ENCODE data around the gene P4HA2. TPM values are rescaled to one million over a fixed set of nuclear protein-coding genes. Genes with fewer than 3 reads are reported as not detected.
A peak's percentile ranks its signal among the peaks of the same experiment; 100 is the strongest.

The P4HA2 gene
- total and polyA plus RNA-seq, 2 of the 13 experiments (the other 11 are each of a cell fraction or from before 2014, with no cell fraction given) = 37.7 to 126 TPM

DNA sequence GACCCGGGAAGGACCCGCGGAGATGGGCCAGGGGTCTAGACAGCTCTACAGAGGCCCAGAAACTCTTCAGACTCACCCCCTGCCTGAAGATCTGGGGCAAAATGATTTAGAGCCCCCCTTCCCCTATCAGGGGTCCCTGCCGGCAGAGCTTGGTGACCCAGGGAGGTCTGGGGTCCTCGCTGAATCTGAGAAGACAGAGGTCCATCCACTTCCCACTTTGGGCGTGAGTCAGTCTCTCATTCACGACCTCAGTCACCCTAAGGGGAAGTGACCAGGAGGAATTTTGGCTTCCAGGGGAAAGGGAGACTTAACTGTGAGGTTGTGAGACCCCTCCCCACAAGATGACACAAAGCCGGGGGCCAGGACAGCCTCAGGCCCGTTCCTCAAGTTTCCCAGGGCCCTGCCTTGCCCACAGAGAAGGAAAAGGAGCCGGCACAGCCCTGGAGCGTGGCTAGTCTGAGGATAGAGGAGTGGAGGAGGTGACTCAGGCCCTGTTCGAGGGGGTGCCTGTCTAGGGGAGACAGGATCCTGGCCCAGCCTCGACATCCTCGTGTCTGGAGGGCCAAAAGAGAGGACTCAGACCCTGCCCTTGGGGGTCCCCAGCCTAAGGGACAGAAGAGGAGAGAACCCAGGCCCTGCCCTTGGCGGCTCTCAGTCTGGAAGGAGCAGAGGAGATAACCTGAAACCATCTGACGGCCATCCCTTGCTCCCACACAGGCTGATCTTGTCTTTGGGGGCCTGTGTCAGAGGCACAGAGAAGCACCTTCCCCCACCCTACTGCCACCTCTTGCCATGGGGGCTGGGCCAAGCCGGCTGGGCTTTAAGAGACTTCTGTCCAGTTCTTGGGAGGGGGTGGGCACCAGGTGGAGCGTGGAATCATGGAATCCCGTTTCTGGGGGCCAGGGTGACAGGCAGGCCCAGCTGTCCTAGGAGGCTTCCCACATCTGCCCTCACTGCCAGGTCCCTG is 30.7 kb upstream of the P4HA2 start:
- peak; percentile 6; the same call in 1 of the 2 replicates for TF ChIP-seq SALL1 (CRISPR knock-in tag; IDR thresholded peaks at IDR 0.05)
- TF ChIP-seq ZNF572 (CRISPR knock-in tag; IDR thresholded peaks at IDR 0.05) = 0 out of 2 replicates have a peak, but pooled peaks have one; percentile 42
- TF ChIP-seq, protein P1, sequence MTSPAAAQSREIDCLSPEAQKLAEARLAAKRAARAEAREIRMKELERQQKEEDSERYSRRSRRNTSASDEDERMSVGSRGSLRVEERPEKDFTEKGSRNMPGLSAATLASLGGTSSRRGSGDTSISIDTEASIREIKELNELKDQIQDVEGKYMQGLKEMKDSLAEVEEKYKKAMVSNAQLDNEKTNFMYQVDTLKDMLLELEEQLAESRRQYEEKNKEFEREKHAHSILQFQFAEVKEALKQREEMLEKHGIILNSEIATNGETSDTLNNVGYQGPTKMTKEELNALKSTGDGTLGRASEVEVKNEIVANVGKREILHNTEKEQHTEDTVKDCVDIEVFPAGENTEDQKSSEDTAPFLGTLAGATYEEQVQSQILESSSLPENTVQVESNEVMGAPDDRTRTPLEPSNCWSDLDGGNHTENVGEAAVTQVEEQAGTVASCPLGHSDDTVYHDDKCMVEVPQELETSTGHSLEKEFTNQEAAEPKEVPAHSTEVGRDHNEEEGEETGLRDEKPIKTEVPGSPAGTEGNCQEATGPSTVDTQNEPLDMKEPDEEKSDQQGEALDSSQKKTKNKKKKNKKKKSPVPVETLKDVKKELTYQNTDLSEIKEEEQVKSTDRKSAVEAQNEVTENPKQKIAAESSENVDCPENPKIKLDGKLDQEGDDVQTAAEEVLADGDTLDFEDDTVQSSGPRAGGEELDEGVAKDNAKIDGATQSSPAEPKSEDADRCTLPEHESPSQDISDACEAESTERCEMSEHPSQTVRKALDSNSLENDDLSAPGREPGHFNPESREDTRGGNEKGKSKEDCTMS (CRISPR knock-in tag; conservative IDR thresholded peaks at IDR 0.05) = no peak
- 0 out of 2 replicates have a peak, but pooled peaks have one; percentile 12 for TF ChIP-seq ZNF350 (CRISPR knock-in tag; IDR thresholded peaks at IDR 0.05; ENCODE audit: borderline replicate concordance, low read depth)
- Histone ChIP-seq H3K79me2 (ENCODE audit: insufficient read depth, low read length) (no peaks in the 10 kb centered on the region), H3K27ac (ENCODE audit: extremely low read length, insufficient read depth, low read length) (no peak overlapping the region), H3K4me1 (ENCODE audit: insufficient read depth, low read length) (peaks cover 14% of the 10 kb centered on the region), H3K36me3 (replicated peaks in 1 of 2; ENCODE audit: control insufficient read depth in 1 of 2, insufficient read depth in 2 of 2, low read length in 2 of 2) (no peaks in the 10 kb centered on the region), H4K20me1 (ENCODE audit: insufficient read depth, low read length) (no peaks in the 10 kb centered on the region), H3K9ac (ENCODE audit: insufficient read depth, low read depth, low read length) (peak overlapping the region; percentile 38), H3K9me3 (ENCODE audit: low read length) (no peaks in the 10 kb centered on the region), H3K4me2 (ENCODE audit: low read depth, low read length) (peak overlapping the region; percentile 86), H3K4me3 (replicated peaks in 1 of 3; ENCODE audit: insufficient read depth in 1 of 3, low read depth in 2 of 3, low read length in 3 of 3) (peak overlapping the region; percentile 54 to 81 (median 58)), H3K27me3 (ENCODE audit: control insufficient read depth in 1 of 2, insufficient read depth in 2 of 2, low read length in 2 of 2) (peaks cover 12 to 34% of the 10 kb centered on the region in 2 experiments), H2AFZ (ENCODE audit: low read length) (peak overlapping the region; percentile 4)
- DNase-seq (ENCODE audit: low spot score) (no peak), FAIRE-seq (no peak), ATAC-seq (peak; percentile 55)
- CTCF ChIA-PET (ENCODE audit: low intra/inter-chr PET ratio, low total read pairs) = no interaction called here
- BruUV-seq (replicated peaks) = no TSS peak
- in situ Hi-C loops (cut with HindIII; ENCODE audit: extremely low pct_ligation_motif_present, low pct_unique_long_range_greater_than_20kb) (no loop called here), intact Hi-C loops (cut with micrococcal nuclease; ENCODE audit: unreplicated experiment) (no loop called here)
- POLR2A ChIA-PET = no interaction called here
- 6% methylated on average over 7 of the region's 19 CpGs for WGBS (ENCODE audit: low lambda C conversion rate)
